Esophagus muscularis mucosa (tissue), 4 donors: ENCODE results near the gene SDK1. TPM values are rescaled to one million over a fixed set of nuclear protein-coding genes. Genes with fewer than 3 reads are reported as not detected.

Experiments used
- DNase-seq: peaks from one replicate; pipeline ENCODE4 v3.0.0-alpha.2; 2017; ENCODE audit errors: extremely low spot score
- H3K27ac ChIP-seq, 4 donors: fragments of 200-600 bp; sonication (generic); replicated peaks in 1 of 4; 1 replicate in 3 of 4; 2 replicates in 1 of 4; pipeline ENCODE4 v1.5.1; 2016 to 2019; ENCODE audit warnings: mild to moderate bottlenecking in 1 of 4
- H3K27me3 ChIP-seq, 4 donors: fragments of 200-600 bp; sonication (generic); one replicate each; pipeline versions ENCODE4 v1.5.1 to v1.6.0; 2016 to 2019
- H3K36me3 ChIP-seq, 4 donors: fragments of 200-600 bp; sonication (generic); one replicate each; pipeline ENCODE4 v1.5.1; 2016 to 2019
- H3K4me1 ChIP-seq, 4 donors: fragments of 200-600 bp; sonication (generic); one replicate each; pipeline ENCODE4 v1.5.1; 2016 to 2019
- H3K4me3 ChIP-seq, 4 donors: fragments of 200-600 bp; sonication (generic); 1 replicate in 2 of 4; 2 replicates in 2 of 4; pipeline ENCODE4 v1.5.1; 2016 to 2019; ENCODE audit warnings: mild to moderate bottlenecking in 4 of 4, moderate library complexity in 1 of 4
- H3K9me3 ChIP-seq, 4 donors: fragments of 200-600 bp; sonication (generic); 1 replicate in 3 of 4; 2 replicates in 1 of 4; pipeline ENCODE4 v1.5.1; 2016 to 2019
- EP300 ChIP-seq: sonication (generic); formaldehyde crosslinking; IDR thresholded peaks from one replicate; pipeline ENCODE4 v1.6.1; 2017; ENCODE audit warnings: antibody characterized with exemption
- POLR2A ChIP-seq: fragments of 450-650 bp; IDR thresholded peaks from one replicate; pipeline ENCODE4 v1.6.1; 2017; ENCODE audit warnings: antibody characterized with exemption, moderate library complexity, mild to moderate bottlenecking, low read depth
- POLR2AphosphoS5 ChIP-seq, 2 donors: sonication (generic); formaldehyde crosslinking; IDR thresholded peaks; one replicate each; pipeline ENCODE4 v1.6.1; 2017; ENCODE audit warnings: antibody characterized with exemption in 2 of 2
- WGBS: methylation state at CpG from one replicate; pipeline ENCODE4 v1.1.5; 2018; 5-methylcytosine and 5-hydroxymethylcytosine counted together
- intact Hi-C: fragments of 100-400 bp; cut with DNase I; formaldehyde crosslinking; loops from one replicate; pipeline ENCODE4 v1.15.1; 2023
- total RNA-seq, 4 donors: library from RNA; depleted of rRNA; stranded (reverse); fragments of >200 nt; gene quantifications; one replicate each; pipeline versions ENCODE4 v1.1.0 to v1.2.1, GENCODE V29; 2016
- TF ChIP-seq, protein P1 (sequence below), 3 experiments: fragments of 200-600 bp in 2 of 3; fragments of 450-650 bp in 1 of 3; sonication (generic) in 2 of 3; IDR thresholded peaks; one replicate each; pipeline ENCODE4 v1.5.1; 2017 to 2019; ENCODE audit warnings: antibody characterized with exemption in 3 of 3, mild to moderate bottlenecking in 2 of 3, moderate library complexity in 1 of 3

Gene SDK1
- total RNA-seq, 4 donors from 2014 or later = 7.8 to 18.6 (median 12.0) TPM

DNA sequence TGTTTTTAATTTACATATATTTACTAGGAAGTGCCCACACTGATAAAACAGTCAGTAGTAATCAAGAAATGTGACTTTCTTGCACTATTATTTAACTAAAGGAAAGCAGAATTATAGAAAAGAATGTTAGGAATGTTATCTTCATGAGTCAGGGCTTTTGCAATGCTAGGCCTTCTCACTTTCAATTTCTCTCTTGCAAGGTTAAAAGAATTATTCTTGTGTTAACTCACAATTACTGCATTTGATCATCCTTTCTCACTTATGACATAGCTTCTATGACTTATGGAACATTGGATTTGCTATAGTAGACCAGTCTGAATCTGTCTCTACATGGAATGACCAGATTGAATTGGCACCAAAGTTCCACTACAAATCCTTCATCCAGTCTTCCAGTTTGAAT lies 192.4 kb downstream of the SDK1 start:
- DNase-seq = no peak
- Histone ChIP-seq H3K27ac (no peak overlapping the region), H3K4me3 (no peak overlapping the region), H3K9me3 (no peaks in the 10 kb centered on the region), H3K4me1 (no peaks in the 10 kb centered on the region), H3K27me3 (no peaks in the 10 kb centered on the region), H3K36me3 (no peaks in the 10 kb centered on the region)
- intact Hi-C loops = no loop called here
- TF ChIP-seq POLR2A (no peak), EP300 (no peak), POLR2AphosphoS5 (IDR thresholded peaks at IDR 0.05) (no peak)
- TF ChIP-seq, protein P1, sequence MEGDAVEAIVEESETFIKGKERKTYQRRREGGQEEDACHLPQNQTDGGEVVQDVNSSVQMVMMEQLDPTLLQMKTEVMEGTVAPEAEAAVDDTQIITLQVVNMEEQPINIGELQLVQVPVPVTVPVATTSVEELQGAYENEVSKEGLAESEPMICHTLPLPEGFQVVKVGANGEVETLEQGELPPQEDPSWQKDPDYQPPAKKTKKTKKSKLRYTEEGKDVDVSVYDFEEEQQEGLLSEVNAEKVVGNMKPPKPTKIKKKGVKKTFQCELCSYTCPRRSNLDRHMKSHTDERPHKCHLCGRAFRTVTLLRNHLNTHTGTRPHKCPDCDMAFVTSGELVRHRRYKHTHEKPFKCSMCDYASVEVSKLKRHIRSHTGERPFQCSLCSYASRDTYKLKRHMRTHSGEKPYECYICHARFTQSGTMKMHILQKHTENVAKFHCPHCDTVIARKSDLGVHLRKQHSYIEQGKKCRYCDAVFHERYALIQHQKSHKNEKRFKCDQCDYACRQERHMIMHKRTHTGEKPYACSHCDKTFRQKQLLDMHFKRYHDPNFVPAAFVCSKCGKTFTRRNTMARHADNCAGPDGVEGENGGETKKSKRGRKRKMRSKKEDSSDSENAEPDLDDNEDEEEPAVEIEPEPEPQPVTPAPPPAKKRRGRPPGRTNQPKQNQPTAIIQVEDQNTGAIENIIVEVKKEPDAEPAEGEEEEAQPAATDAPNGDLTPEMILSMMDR (IDR thresholded peaks at IDR 0.05) = no peak

DNA sequence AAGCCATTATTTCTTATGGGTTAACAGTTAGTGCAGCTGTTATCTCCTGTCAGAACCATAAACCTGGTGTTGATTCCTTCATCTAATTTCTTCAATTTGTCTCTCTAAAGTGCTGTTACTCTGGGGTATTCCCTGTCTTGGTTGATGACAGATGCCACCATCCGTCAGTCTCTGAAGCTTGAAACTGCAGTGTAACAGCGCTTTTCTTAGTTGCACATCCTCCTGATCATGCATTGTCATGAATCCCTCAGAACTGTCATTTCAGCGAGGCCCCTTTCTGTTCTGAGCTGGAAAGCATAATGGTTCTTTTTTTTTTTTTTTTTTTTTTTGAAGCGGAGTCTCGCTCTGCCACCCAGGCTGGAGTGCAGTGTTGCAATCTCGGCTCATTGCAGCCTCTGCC lies 193.9 kb downstream of the SDK1 start:
- Histone ChIP-seq H3K4me3 (no peak overlapping the region), H3K4me1 (no peaks in the 10 kb centered on the region), H3K9me3 (peaks cover 0 to 8% (median 6%) of the 10 kb centered on the region in 4 donors), H3K27me3 (no peaks in the 10 kb centered on the region), H3K27ac (no peak overlapping the region), H3K36me3 (no peaks in the 10 kb centered on the region)
- intact Hi-C loops = no loop called here
- no peak for DNase-seq
- WGBS = 96% methylated on average over 6 of the region's 6 CpGs
- TF ChIP-seq POLR2A (no peak), EP300 (no peak), POLR2AphosphoS5 (IDR thresholded peaks at IDR 0.05) (no peak)
- TF ChIP-seq, protein P1 (IDR thresholded peaks at IDR 0.05) = no peak

DNA sequence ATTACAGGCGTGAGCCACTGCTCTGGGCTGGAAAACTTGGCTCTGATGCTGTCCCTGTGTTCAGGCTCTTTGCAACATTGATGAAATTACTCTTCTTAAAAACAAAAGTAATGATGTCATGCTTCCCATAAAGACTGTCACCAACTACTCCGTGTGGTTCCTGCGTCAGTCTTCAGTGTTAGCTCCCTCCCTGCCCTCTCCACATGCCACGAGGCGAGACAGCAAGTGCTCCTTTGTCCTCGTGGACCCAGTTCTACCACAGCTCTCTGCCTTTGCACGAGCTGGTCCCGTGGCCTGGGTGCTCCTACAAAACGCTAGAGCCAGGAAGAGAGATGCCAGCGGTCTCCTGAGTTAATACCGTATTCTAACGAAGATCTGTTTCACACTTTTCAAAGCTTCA lies 194.5 kb downstream of the SDK1 start:
- WGBS = 82% methylated on average over 12 of the region's 12 CpGs
- no peak overlapping the region for H3K4me3 ChIP-seq
- intact Hi-C loops = no loop called here
- H3K4me1 ChIP-seq = no peaks in the 10 kb centered on the region
- TF ChIP-seq, protein P1 (IDR thresholded peaks at IDR 0.05) = no peak
- TF ChIP-seq POLR2AphosphoS5 (IDR thresholded peaks at IDR 0.05) = no peak
- TF ChIP-seq POLR2A = no peak
- TF ChIP-seq EP300 = no peak
- no peaks in the 10 kb centered on the region for H3K27me3 ChIP-seq
- no peak for DNase-seq
- H3K27ac ChIP-seq = no peak overlapping the region
- H3K9me3 ChIP-seq = peaks cover 0 to 14% (median 12%) of the 10 kb centered on the region in 4 donors
- no peaks in the 10 kb centered on the region for H3K36me3 ChIP-seq

DNA sequence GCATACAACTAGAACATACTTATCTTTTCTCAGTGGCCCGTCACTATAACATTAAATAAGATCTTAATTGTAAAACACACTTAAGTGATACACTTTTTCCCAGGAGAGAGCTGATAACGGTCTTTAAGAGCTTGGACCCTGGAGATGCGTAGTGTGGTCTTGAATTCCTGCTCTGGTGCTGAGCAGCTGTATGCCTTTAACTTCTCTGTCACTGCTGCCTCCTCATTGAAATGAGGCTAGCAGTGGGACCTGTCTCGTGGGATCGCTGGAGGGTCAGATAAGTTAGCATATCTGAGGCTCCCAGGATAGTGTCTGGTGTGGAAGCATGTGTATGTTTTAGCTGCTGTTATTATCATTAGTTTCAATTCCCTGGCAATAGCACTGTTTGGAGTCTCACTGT lies 194.9 kb downstream of the SDK1 start:
- Histone ChIP-seq H3K27me3 (no peaks in the 10 kb centered on the region), H3K4me3 (no peak overlapping the region), H3K36me3 (no peaks in the 10 kb centered on the region), H3K9me3 (peaks cover 0 to 17% (median 16%) of the 10 kb centered on the region in 4 donors), H3K4me1 (no peaks in the 10 kb centered on the region), H3K27ac (no peak overlapping the region)
- intact Hi-C loops = no loop called here
- WGBS = 66% methylated on average over 5 of the region's 5 CpGs
- TF ChIP-seq, protein P1 (IDR thresholded peaks at IDR 0.05) = no peak
- TF ChIP-seq POLR2A = no peak
- TF ChIP-seq EP300 = no peak
- no peak for TF ChIP-seq POLR2AphosphoS5 (IDR thresholded peaks at IDR 0.05)
- no peak for DNase-seq

DNA sequence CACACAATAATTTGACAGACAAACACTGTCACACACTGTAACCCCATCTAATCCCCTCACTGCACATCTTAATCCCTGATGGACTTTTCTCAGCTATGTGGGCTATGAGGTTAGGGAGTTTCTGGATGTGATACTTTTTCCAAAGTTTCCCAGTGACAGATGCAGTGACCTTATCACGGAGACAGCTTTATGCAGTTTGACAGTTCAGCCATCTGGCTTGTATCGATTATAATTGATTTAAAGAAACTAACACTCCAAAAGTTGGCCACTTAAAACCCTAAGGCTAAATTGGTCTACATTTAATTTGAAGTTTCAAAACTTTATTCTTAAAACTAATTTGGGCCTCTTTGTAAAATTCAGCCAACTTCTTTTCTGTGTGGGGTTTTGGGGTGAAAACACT lies 196.7 kb downstream of the SDK1 start:
- H3K27me3 ChIP-seq = no peaks in the 10 kb centered on the region
- no peak for DNase-seq
- H3K9me3 ChIP-seq = peaks cover 0 to 22% (median 18%) of the 10 kb centered on the region in 4 donors
- H3K4me3 ChIP-seq = no peak overlapping the region
- H3K27ac ChIP-seq = no peak overlapping the region
- H3K4me1 ChIP-seq = no peaks in the 10 kb centered on the region
- 74% methylated on average over 2 of the region's 2 CpGs for WGBS
- H3K36me3 ChIP-seq = no peaks in the 10 kb centered on the region
- TF ChIP-seq EP300 (no peak), POLR2A (no peak), POLR2AphosphoS5 (IDR thresholded peaks at IDR 0.05) (no peak)
- TF ChIP-seq, protein P1 (IDR thresholded peaks at IDR 0.05) = no peak
- intact Hi-C loops = no loop called here
